Smooth muscle cell of the brain vasculature (primary cell): Measurements from ENCODE around the gene NUTM2B.
"Not testable (repeated sequence)": the region's sequence is repeated elsewhere in the genome, so short reads cannot be mapped to it uniquely, and the experiment has no call there.

Experiments
- DNase-seq: peaks from one replicate; pipeline ENCODE4 v3.0.0-alpha.2; 2012; ENCODE audit warnings: low read depth, low spot score

NUTM2B gene

GRCh38 chr10:79702927-79703326 lies at the start of gene NUTM2B:
Gene NUTM2B (plus strand): TSS chr10:79703227. CDS start chr10:79703610, 383 bp downstream.
- not testable (repeated sequence) for DNase-seq

- not testable (repeated sequence) for DNase-seq
Observed at GRCh38 chr10:79663287-79663686, 39.7 kb upstream of the NUTM2B start.

GRCh38 chr10:79664686-79665085 lies 38.3 kb upstream of the NUTM2B start:
- not testable (repeated sequence) for DNase-seq

GRCh38 chr10:79669248-79669788 lies 33.7 kb upstream of the NUTM2B start:
- DNase-seq: not testable (repeated sequence)

- DNase-seq: not testable (repeated sequence)
Observed at GRCh38 chr10:79674878-79675277, 28.1 kb upstream of the NUTM2B start.

- not testable (repeated sequence) for DNase-seq
Observed at GRCh38 chr10:79683026-79683883, 19.8 kb upstream of the NUTM2B start.

- not testable (repeated sequence) for DNase-seq
Observed at GRCh38 chr10:79683884-79684720, 18.9 kb upstream of the NUTM2B start.

GRCh38 chr10:79685044-79685685 lies 17.9 kb upstream of the NUTM2B start:
- DNase-seq: not testable (repeated sequence)

- DNase-seq: not testable (repeated sequence)
Observed at GRCh38 chr10:79686595-79686994, 16.4 kb upstream of the NUTM2B start.

- not testable (repeated sequence) for DNase-seq
Observed at GRCh38 chr10:79687406-79688150, 15.4 kb upstream of the NUTM2B start.

- not testable (repeated sequence) for DNase-seq
Observed at GRCh38 chr10:79688798-79689197, 14.2 kb upstream of the NUTM2B start.

GRCh38 chr10:79696596-79696995 lies 6.4 kb upstream of the NUTM2B start:
- not testable (repeated sequence) for DNase-seq

GRCh38 chr10:79697141-79697540 lies 5.9 kb upstream of the NUTM2B start:
- DNase-seq: not testable (repeated sequence)

GRCh38 chr10:79700381-79700944 lies 2.6 kb upstream of the NUTM2B start:
- not testable (repeated sequence) for DNase-seq

- not testable (repeated sequence) for DNase-seq
Observed at GRCh38 chr10:79707017-79707416, 4.0 kb downstream of the NUTM2B start.

- DNase-seq: not testable (repeated sequence)
Observed at GRCh38 chr10:79714976-79715375, 11.9 kb downstream of the NUTM2B start.

- not testable (repeated sequence) for DNase-seq
Observed at GRCh38 chr10:79716917-79717579, 14.0 kb downstream of the NUTM2B start.

GRCh38 chr10:79720000-79720399 lies 17.0 kb downstream of the NUTM2B start:
- DNase-seq: not testable (repeated sequence)

- not testable (repeated sequence) for DNase-seq
Observed at GRCh38 chr10:79726620-79727019, 23.6 kb downstream of the NUTM2B start.

GRCh38 chr10:79744844-79745243 lies 41.8 kb downstream of the NUTM2B start:
- not testable (repeated sequence) for DNase-seq
